ENCODE data around the gene SLC9B2.

DNA sequence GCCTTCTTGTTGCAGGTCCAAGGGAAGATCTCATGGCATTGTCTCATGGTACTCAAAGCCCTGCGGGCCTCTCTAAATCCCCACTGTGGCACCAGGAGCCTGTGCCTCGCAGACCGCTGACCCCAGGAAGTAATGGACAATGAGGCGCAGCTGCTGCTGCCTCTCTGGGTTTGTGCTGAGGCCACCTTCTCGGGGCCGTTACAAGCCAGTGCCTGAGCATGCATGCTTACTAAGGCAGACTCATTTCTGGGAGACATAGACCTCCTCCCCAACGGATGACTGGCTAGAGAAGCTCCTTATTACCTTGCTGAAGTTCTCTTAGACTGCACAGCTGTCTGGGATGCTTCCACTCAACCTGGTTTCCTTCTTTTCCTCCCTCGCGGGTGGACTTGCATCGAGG lies 21.8 kb upstream of the SLC9B2 start:
- TF ChIP-seq, protein P1, sequence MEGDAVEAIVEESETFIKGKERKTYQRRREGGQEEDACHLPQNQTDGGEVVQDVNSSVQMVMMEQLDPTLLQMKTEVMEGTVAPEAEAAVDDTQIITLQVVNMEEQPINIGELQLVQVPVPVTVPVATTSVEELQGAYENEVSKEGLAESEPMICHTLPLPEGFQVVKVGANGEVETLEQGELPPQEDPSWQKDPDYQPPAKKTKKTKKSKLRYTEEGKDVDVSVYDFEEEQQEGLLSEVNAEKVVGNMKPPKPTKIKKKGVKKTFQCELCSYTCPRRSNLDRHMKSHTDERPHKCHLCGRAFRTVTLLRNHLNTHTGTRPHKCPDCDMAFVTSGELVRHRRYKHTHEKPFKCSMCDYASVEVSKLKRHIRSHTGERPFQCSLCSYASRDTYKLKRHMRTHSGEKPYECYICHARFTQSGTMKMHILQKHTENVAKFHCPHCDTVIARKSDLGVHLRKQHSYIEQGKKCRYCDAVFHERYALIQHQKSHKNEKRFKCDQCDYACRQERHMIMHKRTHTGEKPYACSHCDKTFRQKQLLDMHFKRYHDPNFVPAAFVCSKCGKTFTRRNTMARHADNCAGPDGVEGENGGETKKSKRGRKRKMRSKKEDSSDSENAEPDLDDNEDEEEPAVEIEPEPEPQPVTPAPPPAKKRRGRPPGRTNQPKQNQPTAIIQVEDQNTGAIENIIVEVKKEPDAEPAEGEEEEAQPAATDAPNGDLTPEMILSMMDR (IDR thresholded peaks at IDR 0.05), result no peak
- TF ChIP-seq POLR2A (IDR thresholded peaks at IDR 0.05), result no peak
- no peak for TF ChIP-seq POLR2AphosphoS5 (IDR thresholded peaks at IDR 0.05)
- no peak for TF ChIP-seq EP300 (IDR thresholded peaks at IDR 0.05)

Measured in suprapubic skin (tissue), 4 donors.